Mucosa of stomach (tissue), 1 donor: ENCODE data around the gene UBXN2A.
"Not testable (repeated sequence)": the region's sequence is repeated elsewhere in the genome, so short reads cannot be mapped to it uniquely, and the experiment has no call there.

Experiments used
- H3K27me3 ChIP-seq: one replicate; pipeline ENCODE4 v1.7.0; 2013; ENCODE audit warnings: mild to moderate bottlenecking, low read length; ENCODE audit not compliant: control insufficient read depth, insufficient read depth
- H3K36me3 ChIP-seq: one replicate; pipeline ENCODE4 v1.7.0; 2013; ENCODE audit warnings: low read length; ENCODE audit not compliant: control insufficient read depth, insufficient read depth
- H3K4me1 ChIP-seq: one replicate; pipeline ENCODE4 v1.7.0; 2013; ENCODE audit warnings: mild to moderate bottlenecking, low read length; ENCODE audit not compliant: control insufficient read depth, insufficient read depth
- H3K4me3 ChIP-seq: one replicate; pipeline ENCODE4 v1.7.0; 2013; ENCODE audit warnings: low read length
- H3K9ac ChIP-seq: one replicate; pipeline ENCODE4 v1.7.0; 2013; ENCODE audit warnings: mild to moderate bottlenecking, low read length, moderate library complexity
- H3K9me3 ChIP-seq: one replicate; pipeline ENCODE4 v1.7.0; 2013; ENCODE audit warnings: mild to moderate bottlenecking, low read length, moderate library complexity; ENCODE audit not compliant: control insufficient read depth
- donor health status: Pancreatic carcinoma.

UBXN2A gene

DNA sequence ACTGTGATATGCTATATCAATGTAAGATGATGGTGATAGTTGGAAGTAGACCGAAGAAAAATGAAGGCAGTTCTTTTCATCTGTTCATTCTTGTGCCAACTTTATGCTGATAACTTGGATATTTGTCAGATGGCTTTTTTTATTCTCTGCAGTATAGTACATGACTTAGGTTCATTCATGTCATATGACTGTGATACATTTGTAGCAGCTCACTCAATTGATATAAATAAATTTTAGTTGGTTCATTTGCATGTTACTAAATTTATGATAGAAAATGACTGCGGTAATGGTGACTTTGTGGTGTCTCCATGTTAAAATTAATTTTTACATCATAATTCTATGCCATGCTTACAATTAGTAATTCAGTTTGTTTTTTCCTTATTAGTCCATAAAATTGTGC lies 7.1 kb downstream of the UBXN2A start:
- no peak overlapping the region for H3K4me3 ChIP-seq
- H3K27me3 ChIP-seq, result no peaks in the 10 kb centered on the region
- no peak overlapping the region for H3K9ac ChIP-seq
- H3K9me3 ChIP-seq, result no peaks in the 10 kb centered on the region
- H3K4me1 ChIP-seq, result no peaks in the 10 kb centered on the region
- no peaks in the 10 kb centered on the region for H3K36me3 ChIP-seq

GRCh38 chr2:23952558-23952957 lies 12.3 kb downstream of the UBXN2A start:
- not testable (repeated sequence) for H3K36me3 ChIP-seq, H3K4me1 ChIP-seq, H3K27me3 ChIP-seq, H3K9ac ChIP-seq, H3K4me3 ChIP-seq, H3K9me3 ChIP-seq

DNA sequence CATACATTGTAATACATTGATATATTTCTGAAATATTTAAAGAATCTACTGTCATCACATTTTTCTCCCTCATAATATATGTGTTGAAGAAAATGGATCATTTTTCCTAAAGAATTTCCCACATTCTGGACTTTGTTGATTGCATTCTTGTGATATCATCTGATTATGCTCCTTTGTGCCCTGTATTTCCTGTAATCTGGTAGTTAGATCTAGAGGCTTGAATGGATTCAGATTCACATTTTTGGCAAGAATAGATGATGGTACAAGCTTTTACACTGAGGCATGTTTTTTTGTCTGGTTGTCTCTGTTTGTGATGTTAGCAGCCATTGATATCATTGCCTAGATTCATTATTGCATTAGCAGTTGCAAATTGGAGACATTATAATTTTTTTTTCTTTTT lies 13.4 kb downstream of the UBXN2A start:
- Histone ChIP-seq H3K4me3 (no peak overlapping the region), H3K9ac (no peak overlapping the region), H3K36me3 (no peaks in the 10 kb centered on the region), H3K9me3 (no peaks in the 10 kb centered on the region), H3K4me1 (no peaks in the 10 kb centered on the region), H3K27me3 (no peaks in the 10 kb centered on the region)

DNA sequence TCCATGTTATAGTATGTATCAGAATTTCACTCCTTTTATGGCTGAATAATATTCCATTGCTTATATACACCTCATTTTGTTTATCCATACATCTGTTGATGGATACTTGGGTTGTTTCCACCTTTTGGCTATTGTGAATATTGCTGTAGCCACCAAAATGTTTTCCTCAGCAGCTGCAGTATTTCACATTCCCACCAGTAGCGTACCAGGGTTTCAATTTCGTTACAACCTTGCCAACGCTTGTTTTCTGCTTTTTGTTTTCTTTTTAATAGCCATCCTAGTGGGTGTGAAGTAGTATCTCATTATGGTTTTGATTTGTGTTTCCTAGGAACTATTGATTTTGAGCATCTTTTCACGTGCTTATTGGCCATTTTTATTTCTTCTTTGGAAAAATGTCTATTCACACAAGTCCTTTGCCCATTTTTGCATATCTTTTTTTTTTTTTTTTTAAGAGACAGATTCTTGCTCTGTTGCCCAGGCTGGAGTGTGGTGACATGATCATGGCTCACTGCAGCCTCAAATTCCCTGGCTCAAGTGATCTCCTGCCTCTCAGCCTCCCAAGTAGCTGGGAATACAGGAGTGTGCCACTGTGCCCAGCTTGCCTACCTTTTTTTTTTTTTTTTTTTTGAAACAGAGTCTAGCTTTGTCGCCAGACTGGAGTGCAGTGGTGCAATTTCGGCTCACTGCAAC lies 14.2 kb downstream of the UBXN2A start:
- no peaks in the 10 kb centered on the region for H3K9me3 ChIP-seq
- no peak overlapping the region for H3K4me3 ChIP-seq
- no peak overlapping the region for H3K9ac ChIP-seq
- H3K36me3 ChIP-seq, result no peaks in the 10 kb centered on the region
- no peaks in the 10 kb centered on the region for H3K27me3 ChIP-seq
- no peaks in the 10 kb centered on the region for H3K4me1 ChIP-seq

DNA sequence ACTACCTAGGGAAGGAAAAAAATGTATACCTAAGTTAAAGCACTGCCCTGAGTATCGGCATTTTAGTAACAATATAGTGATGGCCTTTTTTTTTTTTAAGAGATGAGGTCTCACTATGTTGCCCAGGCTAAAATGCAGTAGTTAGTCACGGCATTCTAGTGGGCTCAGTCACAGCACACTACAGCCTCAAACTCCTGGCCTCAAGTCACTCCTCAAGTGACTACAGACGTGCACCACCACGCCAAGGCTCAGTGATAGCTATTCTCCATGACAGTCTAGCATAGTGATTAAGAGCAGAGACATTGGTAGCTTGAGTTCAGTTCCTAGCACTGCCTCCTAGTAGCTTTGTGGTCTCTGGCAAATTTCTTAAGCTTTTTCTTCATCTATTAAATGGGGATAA lies 27.6 kb downstream of the UBXN2A start:
- Histone ChIP-seq H3K27me3 (no peaks in the 10 kb centered on the region), H3K9ac (no peak overlapping the region), H3K4me3 (no peak overlapping the region), H3K9me3 (no peaks in the 10 kb centered on the region), H3K36me3 (no peaks in the 10 kb centered on the region), H3K4me1 (no peaks in the 10 kb centered on the region)

DNA sequence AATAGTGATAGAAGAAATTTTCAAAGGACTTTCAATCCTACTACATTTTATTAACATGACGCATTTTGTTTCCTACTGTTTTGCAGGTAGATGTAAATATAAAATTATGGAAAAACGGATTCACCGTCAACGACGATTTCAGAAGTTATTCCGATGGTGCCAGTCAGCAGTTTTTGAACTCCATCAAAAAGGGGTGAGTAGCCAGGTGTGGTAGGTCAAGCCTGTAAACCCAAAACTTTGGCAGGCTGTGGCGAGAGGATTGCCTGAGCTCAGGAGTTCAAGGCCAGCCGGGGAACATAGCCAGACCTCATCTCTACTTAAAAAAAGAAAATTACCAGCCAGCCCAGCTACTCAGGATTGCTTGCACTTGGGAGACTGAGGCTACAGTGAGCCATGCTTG lies 36.6 kb downstream of the UBXN2A start:
- H3K4me3 ChIP-seq, result no peak overlapping the region
- no peaks in the 10 kb centered on the region for H3K9me3 ChIP-seq
- no peaks in the 10 kb centered on the region for H3K36me3 ChIP-seq
- H3K9ac ChIP-seq, result no peak overlapping the region
- H3K4me1 ChIP-seq, result no peaks in the 10 kb centered on the region
- no peaks in the 10 kb centered on the region for H3K27me3 ChIP-seq

DNA sequence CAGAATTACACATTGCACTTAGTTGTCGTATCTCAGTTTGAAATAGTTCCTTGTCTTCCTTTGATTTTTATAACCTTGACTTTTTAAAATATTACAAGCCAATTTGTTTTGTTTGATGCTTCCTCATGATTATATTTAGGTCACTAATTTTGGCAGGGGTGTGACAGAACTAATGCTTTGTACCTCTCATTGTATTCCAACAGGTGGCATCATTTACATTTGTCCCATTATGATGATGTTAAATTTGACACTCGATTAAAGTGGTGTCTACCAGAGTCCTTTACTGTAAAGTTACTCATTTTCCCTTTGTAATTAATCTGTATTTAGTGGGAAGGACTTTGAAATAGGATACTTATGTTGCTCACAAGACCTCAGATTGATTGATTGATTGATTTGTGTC lies 48.1 kb downstream of the UBXN2A start:
- no peaks in the 10 kb centered on the region for H3K27me3 ChIP-seq
- no peaks in the 10 kb centered on the region for H3K9me3 ChIP-seq
- no peak overlapping the region for H3K9ac ChIP-seq
- H3K4me1 ChIP-seq, result no peaks in the 10 kb centered on the region
- no peak overlapping the region for H3K4me3 ChIP-seq
- H3K36me3 ChIP-seq, result no peaks in the 10 kb centered on the region

DNA sequence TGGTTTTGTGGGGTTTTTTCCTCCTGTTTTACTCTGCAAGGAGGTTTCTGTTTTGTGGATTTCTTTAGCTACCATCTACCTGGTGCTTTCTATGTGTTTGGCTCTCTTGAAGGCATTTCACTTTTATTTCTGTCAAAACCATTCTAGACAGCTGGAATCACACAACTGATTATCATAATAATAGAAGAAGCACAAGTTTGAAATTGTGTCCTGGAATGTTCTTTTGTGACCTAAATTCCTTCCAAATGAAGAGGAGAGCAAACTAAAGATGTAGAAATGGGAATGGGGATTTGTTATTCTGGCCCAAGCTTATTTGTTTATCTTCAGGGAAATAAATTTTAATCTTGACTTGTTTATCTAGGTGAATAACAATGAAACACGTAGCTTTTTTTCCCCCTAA lies 52.7 kb downstream of the UBXN2A start:
- no peaks in the 10 kb centered on the region for H3K27me3 ChIP-seq
- H3K9me3 ChIP-seq, result no peaks in the 10 kb centered on the region
- H3K36me3 ChIP-seq, result no peaks in the 10 kb centered on the region
- H3K9ac ChIP-seq, result no peak overlapping the region
- no peaks in the 10 kb centered on the region for H3K4me1 ChIP-seq
- no peak overlapping the region for H3K4me3 ChIP-seq

GRCh38 chr2:23993736-23994269 lies 53.5 kb downstream of the UBXN2A start:
- Histone ChIP-seq H3K4me1 (no peaks in the 10 kb centered on the region), H3K9ac (no peak overlapping the region), H3K36me3 (no peaks in the 10 kb centered on the region), H3K9me3 (no peaks in the 10 kb centered on the region), H3K4me3 (no peak overlapping the region), H3K27me3 (no peaks in the 10 kb centered on the region)

DNA sequence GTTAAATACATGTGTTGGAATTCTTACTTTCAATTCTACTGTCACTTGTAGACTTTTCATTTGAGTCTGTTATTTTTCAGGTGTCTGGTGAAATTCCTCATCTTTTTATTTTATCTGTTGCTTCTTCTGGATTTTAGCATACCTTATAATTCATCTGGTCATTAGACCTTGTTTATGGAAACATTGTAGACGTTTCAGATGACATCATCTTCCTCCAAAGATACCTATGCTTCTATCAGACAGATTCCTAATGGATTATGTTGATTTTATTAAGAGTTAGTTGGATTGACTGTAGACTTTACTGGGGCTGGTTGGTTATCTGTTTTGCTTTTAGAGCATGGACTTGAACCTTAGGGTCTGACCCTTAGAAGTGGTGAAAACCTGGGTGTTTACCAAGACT lies 54.3 kb downstream of the UBXN2A start:
- Histone ChIP-seq H3K4me1 (no peaks in the 10 kb centered on the region), H3K27me3 (no peaks in the 10 kb centered on the region), H3K9me3 (no peaks in the 10 kb centered on the region), H3K9ac (no peak overlapping the region), H3K4me3 (no peak overlapping the region), H3K36me3 (no peaks in the 10 kb centered on the region)

DNA sequence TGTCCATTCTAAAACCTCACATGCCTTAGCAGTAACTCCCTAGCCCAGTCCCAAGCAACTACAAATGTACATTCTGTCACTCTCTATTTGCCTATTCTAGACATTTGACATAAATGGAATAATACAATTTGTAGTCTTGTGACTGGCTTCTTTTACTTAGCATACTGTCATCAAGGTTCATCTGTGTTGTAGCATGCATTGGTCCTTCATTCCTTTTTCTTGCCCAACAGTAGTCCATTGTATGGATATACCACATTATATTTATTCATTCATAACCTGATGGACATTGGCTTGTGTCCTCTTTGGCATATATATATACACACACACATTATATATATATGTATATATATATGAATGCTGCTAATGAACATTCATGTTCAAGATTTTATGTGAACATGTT lies 67.4 kb downstream of the UBXN2A start:
- H3K36me3 ChIP-seq, result no peaks in the 10 kb centered on the region
- H3K27me3 ChIP-seq, result peaks cover 32% of the 10 kb centered on the region
- H3K9me3 ChIP-seq, result no peaks in the 10 kb centered on the region
- no peaks in the 10 kb centered on the region for H3K4me1 ChIP-seq
- H3K9ac ChIP-seq, result no peak overlapping the region
- no peak overlapping the region for H3K4me3 ChIP-seq

DNA sequence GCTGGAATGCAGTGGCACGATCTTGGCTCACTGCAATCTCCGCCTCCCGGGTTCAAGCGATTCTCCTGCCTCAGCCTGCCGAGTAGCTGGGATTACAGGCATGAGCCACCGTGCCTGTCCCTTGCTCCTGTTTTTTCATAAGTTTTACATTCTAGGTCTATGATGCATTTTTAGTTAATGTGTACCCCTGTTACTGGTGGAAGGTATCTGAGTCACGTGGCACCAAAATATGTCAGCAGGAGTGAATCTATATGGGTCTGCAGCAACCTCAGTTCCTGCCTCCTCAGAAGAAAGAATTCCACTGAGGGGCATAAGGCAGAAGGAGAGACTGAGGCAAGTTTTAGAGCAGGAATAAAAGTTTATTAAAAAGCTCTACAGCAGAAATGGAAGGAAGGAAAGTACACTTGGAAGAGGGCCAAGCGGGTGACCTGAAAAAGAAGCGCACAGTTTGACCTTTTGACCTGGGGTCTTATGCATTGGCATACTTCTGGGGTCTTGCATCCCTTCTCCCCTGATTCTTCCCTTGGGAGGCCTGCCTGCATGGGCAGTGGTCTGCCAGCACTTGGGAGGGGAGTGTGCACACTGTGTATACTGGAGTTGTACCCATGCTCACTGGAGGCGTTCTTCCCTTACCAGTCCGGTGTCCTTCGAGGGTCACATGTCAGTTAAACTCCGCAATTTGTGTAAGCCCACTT lies 68.6 kb downstream of the UBXN2A start:
- Histone ChIP-seq H3K4me3 (no peak overlapping the region), H3K36me3 (no peaks in the 10 kb centered on the region), H3K4me1 (no peaks in the 10 kb centered on the region), H3K9me3 (no peaks in the 10 kb centered on the region), H3K9ac (no peak overlapping the region), H3K27me3 (peaks cover 32% of the 10 kb centered on the region)
